COLO668 (cell line): ENCODE measurements around the gene CAMLG.
A peak's percentile ranks its signal among the peaks of the same experiment; 100 is the strongest.
"Not testable (repeated sequence)": the region's sequence is repeated elsewhere in the genome, so short reads cannot be mapped to it uniquely, and the experiment has no call there.

Experiments
- DNase-seq: peaks from one replicate; lab custom pipeline; 2025; ENCODE audit not compliant: unreplicated experiment; lab: John Stamatoyannopoulos, UW

CAMLG gene

DNA sequence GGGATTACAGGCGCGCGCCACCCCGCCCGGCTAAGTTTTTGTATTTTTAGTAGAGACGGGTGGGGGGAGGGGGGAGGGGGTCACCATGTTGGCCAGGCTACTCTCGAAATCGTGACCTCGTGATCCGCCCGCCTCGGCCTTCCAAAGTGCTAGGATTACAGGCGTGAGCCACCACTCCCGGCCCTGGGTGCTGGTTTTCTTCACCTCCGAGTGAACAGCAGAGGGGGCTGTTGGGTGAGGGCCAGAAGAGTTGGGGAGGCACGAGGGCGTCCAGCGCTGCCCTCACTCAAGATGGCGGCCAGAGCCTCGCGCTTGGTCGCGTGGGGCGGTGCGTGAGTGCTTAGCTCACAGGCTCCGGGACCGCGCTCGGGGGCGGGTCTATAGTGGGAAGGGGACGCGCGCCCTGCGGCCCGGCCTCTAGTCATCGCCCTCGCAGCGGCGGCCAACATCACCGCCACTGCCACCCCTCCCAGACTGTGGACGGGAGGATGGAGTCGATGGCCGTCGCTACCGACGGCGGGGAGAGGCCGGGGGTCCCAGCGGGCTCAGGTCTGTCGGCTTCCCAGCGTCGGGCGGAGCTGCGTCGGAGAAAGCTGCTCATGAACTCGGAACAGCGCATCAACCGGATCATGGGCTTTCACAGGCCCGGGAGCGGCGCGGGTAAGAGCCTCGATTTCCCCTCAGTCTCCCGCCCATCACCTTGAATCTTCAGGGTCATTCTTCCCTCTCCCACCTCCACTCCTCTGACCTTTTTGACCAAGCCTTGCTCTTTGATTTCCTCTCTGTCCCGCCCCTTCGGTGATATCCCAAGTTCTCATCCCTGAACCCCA lies at the start of gene CAMLG:
CAMLG (plus strand) TSS at position 416 of the 830 bp plus-strand sequence; CDS start at position 489, 73 bp downstream.
- DNase-seq: peak; percentile 96

DNA sequence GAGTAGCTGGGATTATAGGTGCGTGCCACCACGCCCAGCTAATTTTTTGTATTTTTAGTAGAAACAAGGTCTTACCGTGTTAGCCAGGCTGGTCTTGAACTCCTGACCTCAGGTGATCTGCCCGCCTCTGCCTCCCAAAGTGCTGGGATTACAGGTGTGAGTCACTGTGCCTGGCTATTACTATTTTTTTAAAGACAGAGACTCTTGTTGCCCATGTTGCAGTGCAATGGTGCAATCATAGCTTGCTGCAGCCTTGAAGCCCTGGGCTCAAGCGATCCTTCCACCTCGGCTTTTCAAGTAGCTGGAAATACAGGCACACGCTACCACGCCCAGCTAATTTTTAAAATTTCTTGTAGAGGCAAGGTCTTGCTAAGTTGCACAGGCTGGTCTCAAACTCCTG lies 48.2 kb upstream of the CAMLG start:
- DNase-seq: not testable (repeated sequence)

DNA sequence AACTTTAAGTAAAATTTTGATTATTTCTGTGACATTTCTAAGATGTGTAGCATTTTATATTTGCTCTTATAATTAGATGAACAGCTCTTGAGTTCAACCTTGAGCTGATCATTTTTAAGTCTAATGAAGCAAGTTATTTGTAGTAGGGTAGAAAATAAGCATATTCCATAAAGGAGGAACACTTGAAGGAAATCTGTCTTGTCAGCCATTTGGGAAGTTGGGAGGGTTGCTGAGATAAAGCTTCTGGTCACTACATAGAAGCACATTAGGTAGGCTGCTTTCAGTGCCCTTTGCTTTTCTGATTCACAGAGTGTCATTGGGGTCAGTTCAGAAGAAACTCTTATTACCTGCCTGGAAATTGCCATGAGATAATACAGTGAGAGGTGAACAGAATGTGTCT lies 45.6 kb upstream of the CAMLG start:
- DNase-seq: no peak

DNA sequence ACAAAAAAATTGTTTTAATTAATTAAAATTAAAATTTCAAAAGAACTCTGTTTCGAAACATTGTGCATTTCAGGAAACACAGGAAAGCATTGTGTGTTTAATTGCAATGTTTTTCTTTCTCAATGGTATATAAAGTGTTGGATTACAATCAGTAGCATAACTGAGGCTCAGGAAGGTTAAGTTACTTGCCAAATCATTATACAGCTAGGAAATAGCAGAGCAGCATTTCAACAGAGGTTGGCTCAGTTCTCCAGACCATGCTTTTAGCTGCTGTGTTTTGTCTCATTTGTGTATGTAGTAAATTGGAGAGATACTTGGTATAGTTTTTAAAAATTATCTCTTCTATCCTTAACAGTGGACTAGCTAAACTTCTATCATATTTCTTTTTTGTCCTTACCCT lies 30.0 kb upstream of the CAMLG start:
- no peak for DNase-seq

DNA sequence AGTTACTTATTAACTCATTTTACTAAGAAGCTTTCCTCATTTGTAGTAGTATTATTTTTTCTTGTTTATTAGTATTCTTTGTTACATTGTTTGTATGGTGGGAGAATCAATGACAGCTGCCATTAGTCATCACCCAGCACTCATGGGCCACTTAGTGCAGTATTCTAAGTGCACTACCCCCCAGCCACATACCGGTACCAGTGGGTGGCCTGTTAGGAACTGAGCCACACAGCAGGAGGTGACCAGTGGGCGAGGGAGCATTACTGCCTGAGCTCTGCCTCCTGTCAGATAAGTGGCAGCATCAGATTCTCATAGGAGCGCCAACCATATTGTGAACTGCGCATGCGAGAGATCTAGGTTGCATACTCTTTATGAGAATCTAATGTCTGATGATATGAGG lies 24.2 kb upstream of the CAMLG start:
- DNase-seq: no peak

DNA sequence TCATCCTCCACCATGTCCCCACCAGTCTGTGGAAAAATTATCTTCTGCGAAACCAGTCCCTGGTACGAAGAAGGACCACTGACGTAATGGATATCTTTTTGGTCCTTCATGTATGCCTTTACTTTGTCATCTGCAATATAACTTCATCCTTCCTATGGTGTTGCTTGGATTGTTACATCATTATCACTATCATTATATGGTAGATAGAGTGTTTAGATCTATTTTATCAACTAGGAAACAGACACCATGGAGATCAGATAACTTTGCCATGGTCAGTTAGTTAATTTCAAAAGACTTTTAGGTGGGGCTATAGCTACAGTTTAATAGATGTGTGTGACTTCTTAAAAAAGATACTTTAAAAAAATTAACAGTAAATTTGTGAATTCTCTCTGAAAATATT lies 23.8 kb upstream of the CAMLG start:
- DNase-seq: no peak

DNA sequence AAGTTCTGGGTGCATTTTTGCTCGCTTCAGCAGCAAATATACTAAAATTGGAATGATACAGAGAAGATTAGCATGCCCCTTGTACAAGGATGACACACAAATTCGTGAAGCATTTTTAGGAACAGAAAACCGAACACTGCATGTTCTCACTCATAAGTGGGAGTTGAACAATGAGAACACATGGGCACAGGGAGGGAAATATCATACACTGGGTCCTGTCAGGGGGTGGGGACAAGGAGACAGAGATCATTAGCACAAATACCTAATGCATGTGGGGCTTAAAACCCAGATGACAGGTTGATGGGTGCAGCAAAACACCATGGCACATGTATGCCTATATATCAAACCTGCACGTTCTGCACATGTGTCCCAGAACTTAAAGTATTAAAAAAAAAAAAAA lies 22.9 kb upstream of the CAMLG start:
- not testable (repeated sequence) for DNase-seq

DNA sequence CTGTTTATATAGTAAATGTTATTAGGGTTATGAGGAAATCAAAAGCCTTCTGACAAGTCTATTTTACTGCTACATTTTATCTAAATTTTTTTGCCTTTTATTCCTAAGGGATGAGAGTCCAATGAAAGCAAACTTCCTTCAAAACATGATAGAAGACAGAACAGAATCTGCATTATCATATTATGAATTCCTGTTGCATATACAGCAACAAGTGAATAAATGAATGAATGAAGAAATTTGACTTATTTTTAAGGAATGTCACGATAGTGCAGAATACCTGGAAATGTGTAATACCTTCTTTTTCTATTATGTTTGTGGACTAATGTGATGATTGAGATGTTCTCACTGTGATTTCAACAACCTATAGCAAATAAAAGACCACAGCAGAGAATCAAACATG lies 13.5 kb upstream of the CAMLG start:
- no peak for DNase-seq

DNA sequence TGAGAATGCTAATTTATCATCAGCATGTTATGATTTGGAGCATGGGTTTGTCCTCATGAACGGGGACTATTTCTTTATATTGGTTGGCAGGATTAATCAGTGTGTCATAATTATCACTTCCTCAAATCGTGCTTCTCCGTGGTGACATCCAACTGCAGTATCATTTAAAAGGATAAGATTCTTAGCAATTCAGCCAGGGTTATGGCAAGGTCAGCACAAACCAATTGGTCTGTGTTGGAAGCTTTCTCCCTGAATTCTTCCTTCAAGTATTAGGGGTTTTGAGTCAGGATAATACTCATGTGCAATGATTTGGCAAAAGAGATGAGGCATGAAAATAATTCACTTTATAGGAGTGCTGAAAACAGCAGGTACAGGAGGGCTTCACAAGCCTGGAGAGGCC lies 5.5 kb upstream of the CAMLG start:
- no peak for DNase-seq

DNA sequence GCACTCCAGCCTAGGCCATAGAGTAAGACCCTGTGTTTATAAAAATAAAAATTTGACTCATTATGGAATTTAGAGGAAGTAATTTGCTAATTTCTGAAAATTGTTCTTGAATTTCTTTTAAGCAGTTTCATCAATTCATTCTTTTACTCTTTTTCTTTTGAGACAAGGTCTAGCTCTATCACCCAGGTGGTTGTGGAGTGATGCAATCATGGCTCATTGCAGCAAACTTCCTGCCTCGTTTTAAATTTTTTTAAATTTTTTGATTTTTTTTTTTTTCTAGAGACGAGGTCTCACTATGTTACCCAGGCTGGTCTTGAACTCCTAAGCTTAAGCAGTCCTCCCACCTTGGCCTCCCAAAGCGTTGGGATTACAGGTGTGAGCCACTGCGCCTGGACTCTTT lies 3.1 kb upstream of the CAMLG start:
- DNase-seq: no peak

DNA sequence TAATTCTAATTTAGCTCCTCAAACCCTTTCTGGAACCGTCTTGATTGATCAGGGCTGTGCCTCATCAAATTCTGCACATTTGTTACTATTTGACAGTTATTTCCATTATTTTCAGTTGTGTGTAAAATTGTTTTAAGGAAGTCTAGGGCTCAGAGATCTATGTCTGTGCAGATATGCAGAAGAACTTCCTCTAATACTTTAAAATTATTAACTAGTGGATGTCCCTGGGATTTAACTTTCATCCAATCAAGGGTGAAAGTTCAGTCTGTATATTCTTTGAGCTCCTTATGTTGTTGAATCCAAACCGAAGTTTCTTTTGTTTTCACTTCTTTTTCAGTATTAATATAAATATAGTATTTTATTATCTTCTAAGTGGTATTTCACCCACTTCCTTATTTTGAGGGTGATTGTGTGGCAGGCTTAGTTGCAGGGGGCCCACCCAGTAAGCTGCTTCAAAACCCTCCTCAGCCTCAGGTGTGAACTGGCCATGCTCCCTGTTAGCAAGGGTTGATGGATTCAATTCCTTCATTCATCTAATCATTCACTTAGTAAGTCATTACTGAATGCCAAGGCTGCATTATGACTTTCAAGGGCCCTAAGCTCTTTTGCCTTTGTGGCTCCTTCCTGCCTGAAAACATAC lies 2.1 kb upstream of the CAMLG start:
- no peak for DNase-seq

DNA sequence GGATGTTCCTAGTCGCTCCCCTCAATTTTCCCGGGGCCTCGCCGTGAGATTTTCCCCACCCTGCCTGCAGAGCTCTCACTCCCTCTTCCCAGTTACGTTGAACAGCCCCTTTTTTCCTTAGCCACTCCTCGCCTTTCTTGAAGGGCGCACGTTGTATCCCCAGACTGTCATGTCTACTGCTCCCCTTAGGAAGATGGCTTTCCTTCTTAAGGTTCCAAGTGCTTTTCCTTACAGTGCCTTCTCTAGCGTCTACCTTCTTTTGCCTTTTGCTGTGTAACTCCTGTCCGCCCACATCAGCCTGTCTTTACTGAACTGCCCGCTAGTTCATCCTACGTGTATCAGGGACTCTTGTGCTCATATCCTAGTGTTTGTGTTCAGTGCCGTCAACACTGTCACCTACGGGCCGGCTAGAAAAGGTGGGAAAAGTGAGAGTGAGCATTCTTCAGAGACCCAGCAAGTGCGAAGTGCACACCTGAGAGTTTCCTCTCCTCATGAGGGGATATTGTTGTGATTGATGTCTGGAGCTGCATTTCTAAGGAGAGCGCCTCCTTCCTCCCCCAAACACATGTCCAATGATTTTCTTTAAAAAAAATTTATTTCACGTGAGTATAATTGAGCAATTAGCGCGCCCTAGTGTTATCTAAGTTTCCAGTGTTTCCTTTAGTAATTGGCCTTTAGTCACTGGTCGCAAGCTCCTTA lies 764 bp downstream of the CAMLG start:
- DNase-seq: peak; percentile 12

DNA sequence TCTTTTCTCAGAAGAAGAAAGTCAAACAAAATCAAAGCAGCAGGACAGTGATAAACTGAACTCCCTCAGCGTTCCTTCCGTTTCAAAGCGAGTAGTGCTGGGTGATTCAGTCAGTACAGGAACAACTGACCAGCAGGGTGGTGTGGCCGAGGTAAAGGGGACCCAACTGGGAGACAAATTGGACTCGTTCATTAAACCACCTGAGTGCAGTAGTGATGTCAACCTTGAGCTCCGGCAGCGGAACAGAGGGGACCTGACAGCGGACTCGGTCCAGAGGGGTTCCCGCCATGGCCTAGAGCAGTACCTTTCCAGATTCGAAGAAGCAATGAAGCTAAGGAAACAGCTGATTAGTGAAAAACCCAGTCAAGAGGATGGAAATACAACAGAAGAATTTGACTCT lies 2.7 kb downstream of the CAMLG start:
- no peak for DNase-seq

DNA sequence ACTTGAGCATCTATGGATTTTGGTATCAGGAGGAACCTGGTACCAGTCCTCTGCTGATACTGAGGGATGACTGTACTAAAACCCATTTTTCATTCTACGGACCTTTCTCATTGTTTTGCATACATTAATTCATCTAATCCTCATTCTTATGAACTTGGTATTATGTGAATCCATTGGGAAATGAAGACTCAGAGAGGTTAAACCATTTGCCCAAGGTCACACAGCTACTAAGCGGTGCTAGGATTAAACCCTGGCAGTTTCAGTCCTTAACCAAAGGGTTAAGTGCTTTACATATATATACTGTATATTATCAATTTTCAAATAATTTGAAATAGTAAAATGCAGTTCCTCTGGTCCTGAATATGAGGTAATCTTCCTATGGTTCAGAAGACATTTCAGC lies 3.8 kb downstream of the CAMLG start:
- no peak for DNase-seq

DNA sequence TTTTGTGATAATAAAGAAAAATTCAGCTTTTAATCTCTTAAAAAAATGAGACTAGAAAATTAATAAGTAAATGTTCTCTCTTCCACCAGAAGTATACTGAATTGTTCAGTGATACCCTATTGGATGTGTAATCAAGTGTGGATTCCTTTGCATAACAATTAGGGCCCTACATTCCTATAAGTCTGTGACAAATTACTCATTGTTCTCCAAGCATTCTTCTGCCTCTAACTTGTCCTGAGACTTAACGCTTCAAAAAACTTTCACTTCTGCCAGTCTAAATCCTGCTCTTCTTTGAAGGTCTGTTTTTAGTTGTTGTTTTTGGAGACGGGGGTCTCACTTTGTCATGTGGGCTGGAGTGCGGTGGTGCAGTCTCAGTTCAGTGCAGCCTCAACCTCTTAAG lies 11.1 kb downstream of the CAMLG start:
- no peak for DNase-seq

DNA sequence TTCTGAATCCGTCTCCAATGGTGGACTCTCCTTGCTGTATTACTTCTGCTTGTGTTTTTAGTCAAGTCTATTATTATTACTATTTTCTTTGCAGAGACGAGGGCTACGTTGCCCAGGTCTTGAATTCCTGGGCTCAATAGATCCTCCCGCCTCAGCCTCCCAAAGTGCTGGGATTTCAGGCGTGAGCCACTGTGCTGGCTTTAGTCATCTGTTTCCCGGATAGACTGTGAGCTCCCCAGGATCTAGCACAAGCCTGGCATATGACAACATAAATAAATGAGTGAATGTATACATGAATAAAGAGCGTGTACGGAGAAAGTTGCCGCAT lies 19.8 kb downstream of the CAMLG start:
- no peak for DNase-seq

DNA sequence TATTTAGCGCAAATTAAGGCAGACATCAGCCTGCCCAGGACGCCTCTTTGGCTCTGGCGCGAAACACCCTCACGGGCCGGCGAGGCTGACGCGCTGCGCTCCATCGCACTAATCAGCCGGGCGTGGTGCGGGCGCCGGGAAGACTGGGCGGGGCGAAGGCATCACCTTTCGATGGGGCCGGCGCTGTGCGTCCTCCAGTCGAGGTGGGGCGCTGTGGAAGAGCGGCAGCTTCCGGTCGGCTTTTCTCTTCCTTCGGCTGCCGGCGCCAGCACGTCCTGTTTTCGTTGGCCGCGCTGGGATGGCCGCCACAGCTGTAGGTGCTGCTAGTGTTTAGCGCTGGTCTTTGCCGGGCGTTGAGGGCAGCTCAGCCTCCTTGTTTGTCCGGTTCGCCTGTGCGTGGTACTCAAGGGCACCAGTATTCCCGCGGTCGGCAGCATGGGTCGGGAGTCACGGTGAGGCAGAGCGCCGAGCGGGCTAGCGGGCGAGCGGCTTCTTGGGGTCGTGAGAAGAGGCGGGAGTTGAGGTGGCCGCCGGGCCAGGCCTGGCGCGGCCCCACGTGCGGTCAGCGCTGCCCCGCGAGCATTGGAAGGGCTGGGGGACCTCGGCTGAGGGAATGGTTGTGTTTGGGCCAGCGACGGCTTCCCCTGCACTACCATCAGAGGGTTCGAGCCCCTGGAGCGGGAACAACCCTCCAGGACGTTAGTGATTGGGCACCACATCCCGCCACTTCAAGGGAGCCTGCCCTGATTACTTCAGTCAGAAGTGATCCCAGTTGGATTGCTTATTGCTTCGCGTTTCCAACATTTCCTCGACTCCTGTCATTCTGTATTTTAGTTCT lies 20.4 kb downstream of the CAMLG start, which contains the start of gene DDX46:
DDX46 (plus strand) TSS at position 276 of the 838 bp plus-strand sequence; CDS start at position 436, 160 bp downstream.
- DNase-seq: peak; percentile 93

DNA sequence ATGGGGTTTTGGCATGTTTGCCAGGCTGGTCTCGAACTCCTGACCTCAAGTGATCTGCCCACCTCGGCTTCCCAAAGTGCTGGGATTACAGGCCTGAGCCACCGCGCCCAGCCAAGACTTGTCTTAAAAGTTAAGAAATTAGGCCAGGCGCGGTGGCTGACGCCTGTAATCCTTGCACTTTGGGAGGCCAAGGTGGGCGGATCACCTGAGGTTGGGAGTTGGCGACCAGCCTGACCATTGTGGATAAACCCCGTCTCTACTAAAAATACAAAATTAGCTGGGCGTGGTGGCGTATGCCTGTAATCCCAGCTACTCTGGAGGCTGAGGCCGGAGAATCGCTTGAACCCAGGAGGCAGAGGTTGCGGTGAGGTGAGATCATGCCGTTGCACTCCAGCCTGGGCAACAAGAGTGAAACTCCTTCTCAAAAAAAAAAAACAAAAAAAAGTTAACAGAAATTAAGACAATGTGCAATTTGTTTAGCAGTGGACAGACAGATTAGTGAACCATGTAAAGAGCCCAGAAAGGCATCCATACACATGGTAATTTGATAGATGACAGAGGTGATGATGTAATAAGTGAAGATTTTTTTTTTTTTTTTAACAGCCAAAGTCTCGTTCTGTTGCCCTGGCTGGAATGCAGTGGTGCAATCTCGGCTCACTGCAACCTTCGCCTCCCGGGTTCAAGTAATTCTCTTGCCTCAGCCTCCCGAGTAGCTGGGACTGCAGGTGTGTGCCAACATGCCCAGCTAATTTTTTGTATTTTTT lies 29.4 kb downstream of the CAMLG start:
- DNase-seq: not testable (repeated sequence)

DNA sequence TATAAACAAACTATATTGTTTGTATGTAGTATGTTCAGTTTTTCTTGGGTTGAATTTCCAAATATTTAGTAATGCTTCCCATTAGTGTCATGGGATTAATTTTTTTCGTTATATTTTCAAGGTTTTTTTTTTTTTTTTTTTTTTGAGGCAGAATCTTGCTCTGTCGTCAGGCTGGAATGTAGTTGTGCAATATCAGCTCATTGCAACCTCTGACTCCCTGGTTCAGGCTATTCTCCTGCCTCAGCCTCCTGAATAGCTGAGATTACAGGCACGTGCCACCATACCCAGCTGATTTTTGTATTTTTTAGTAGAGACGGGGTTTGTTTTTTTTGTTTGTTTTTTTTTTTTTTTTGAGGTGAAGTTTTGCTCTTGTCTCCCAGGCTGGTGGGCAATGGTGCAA lies 30.9 kb downstream of the CAMLG start:
- DNase-seq: no peak

DNA sequence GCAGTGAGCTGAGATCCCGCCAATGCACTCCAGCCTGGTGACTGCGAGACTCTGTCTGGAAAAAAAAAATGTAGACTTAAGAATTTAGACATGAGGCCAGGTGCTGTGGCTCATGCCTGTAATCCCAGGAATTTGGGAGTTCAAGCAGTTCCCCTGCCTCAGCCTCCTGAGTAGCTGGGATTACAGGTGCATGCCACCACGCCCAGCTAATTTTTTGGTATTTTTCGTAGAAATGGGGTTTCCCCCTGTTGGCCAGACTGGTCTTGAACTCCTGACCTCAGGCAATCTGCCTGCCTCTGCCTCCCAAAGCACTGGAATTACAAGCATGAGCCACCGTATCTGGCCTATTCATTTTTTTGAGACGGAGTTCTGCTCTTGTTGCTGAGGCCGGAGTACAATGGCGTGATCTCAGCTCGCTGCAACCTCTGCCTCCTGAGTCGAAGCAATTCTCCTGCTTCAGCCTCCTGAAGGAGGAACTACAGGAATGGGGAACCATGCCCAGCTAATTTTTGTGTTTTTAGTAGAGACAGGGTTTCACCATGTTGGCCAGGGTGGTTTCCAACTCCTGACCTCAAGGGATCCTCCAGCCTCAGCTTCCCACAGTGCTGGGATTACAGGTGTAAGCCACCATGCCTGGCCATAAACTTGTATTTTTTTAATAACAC lies 34.2 kb downstream of the CAMLG start:
- no peak for DNase-seq
